H1 (cell line): Measurements from ENCODE around the gene CNDP1. TPM values are rescaled to one million over a fixed set of nuclear protein-coding genes. Genes with fewer than 3 reads are reported as not detected.

Experiments used
- CTCF ChIA-PET: fragments of 300-600 bp; sonication (Branson Sonifier 250); formaldehyde crosslinking; loops from one replicate; lab custom pipeline; 2021; ENCODE audit not compliant: partially characterized antibody; lab: Charles Lee
- POLR2A ChIA-PET: fragments of 300-600 bp; sonication (Branson Sonifier 250); formaldehyde crosslinking; loops from one replicate; lab custom pipeline; 2021; ENCODE audit warnings: inconsistent platforms; ENCODE audit not compliant: partially characterized antibody; lab: Charles Lee
- DNase-seq, 2 experiments: peaks; one replicate each; pipeline versions ENCODE4 v3.0.0 to v3.0.0-alpha.2; 2010 to 2022; ENCODE audit warnings: low spot score in 2 of 2, low read depth in 1 of 2, mixed read lengths in 1 of 2
- FAIRE-seq: peaks from 2 replicates; lab custom pipeline; 2011; peaks lifted over from hg19 to GRCh38; lab: Jason Lieb, UNC
- H2AFZ ChIP-seq: 2 replicates; pipeline ENCODE4 v1.8.1; 2012; ENCODE audit warnings: low read length, inconsistent platforms
- H2AK5ac ChIP-seq: 2 replicates; pipeline ENCODE4 v1.6.1; 2013; ENCODE audit warnings: low read depth, low read length
- H2BK120ac ChIP-seq: replicated peaks from 2 replicates; pipeline ENCODE3; 2013; ENCODE audit warnings: low read depth, low read length, inconsistent platforms
- H2BK12ac ChIP-seq: 2 replicates; pipeline ENCODE4 v1.6.1; 2013; ENCODE audit warnings: low read depth, low read length
- H2BK15ac ChIP-seq: 2 replicates; pipeline ENCODE4 v1.6.1; 2013; ENCODE audit warnings: low read length
- H2BK20ac ChIP-seq: 2 replicates; pipeline ENCODE4 v1.6.1; 2013; ENCODE audit warnings: low read length
- H2BK5ac ChIP-seq: 2 replicates; pipeline ENCODE4 v1.6.1; 2013; ENCODE audit warnings: low read depth, low read length
- H3K14ac ChIP-seq: 2 replicates; pipeline ENCODE4 v1.6.1; 2013; ENCODE audit warnings: inconsistent platforms; ENCODE audit not compliant: insufficient read length
- H3K18ac ChIP-seq: 2 replicates; pipeline ENCODE4 v1.6.1; 2013; ENCODE audit warnings: low read length; ENCODE audit errors: extremely low read depth
- H3K23ac ChIP-seq: 2 replicates; pipeline ENCODE4 v1.6.1; 2013; ENCODE audit warnings: inconsistent platforms; ENCODE audit not compliant: insufficient read length
- H3K23me2 ChIP-seq: 2 replicates; pipeline ENCODE4 v1.6.1; 2013; ENCODE audit warnings: low read depth, low read length
- H3K27ac ChIP-seq: 2 replicates; pipeline ENCODE4 v1.6.1; 2011; ENCODE audit warnings: low read depth, low read length, inconsistent platforms
- H3K27me3 ChIP-seq, 4 experiments: replicated peaks in 1 of 4; 1 replicate in 1 of 4; 2 replicates in 3 of 4; pipeline versions ENCODE4 v1.6.1 to v1.8.1; 2011 to 2013; ENCODE audit warnings: low read length in 3 of 4, mild to moderate bottlenecking in 3 of 4, inconsistent platforms in 2 of 4, mixed read lengths in 2 of 4, moderate library complexity in 1 of 4; ENCODE audit not compliant: control insufficient read depth in 3 of 4, insufficient read depth in 3 of 4; ENCODE audit errors: extremely low read depth in 1 of 4
- H3K36me3 ChIP-seq, 4 experiments: 2 replicates each; pipeline versions ENCODE4 v1.6.1 to v1.8.1; 2011 to 2013; ENCODE audit warnings: mild to moderate bottlenecking in 4 of 4, low read length in 3 of 4, moderate library complexity in 2 of 4, control low read depth in 1 of 4, inconsistent platforms in 1 of 4; ENCODE audit not compliant: insufficient read depth in 4 of 4, control insufficient read depth in 2 of 4
- H3K4ac ChIP-seq: replicated peaks from 2 replicates; pipeline ENCODE3; 2013; ENCODE audit warnings: low read length, low read depth, mixed read lengths, inconsistent platforms; ENCODE audit not compliant: insufficient read length
- H3K4me1 ChIP-seq, 4 experiments: replicated peaks in 1 of 4; 1 replicate in 1 of 4; 2 replicates in 3 of 4; pipeline versions ENCODE4 v1.6.1 to v1.8.1; 2011 to 2013; ENCODE audit warnings: low read length in 3 of 4, inconsistent platforms in 2 of 4, mixed read lengths in 1 of 4; ENCODE audit not compliant: insufficient read depth in 4 of 4, control insufficient read depth in 3 of 4
- H3K4me2 ChIP-seq, 2 experiments: 2 replicates each; pipeline versions ENCODE4 v1.6.1 to v1.8.1; 2011 to 2013; ENCODE audit warnings: low read depth in 2 of 2, low read length in 2 of 2, control low read depth in 1 of 2, inconsistent platforms in 1 of 2, mild to moderate bottlenecking in 1 of 2; ENCODE audit not compliant: insufficient read depth in 1 of 2
- H3K4me3 ChIP-seq, 4 experiments: fragments of 200-600, 300-600 bp in 1 of 4; sonication (generic), shearing (Covaris generic), sonication (Bioruptor Twin) in 1 of 4; 2 replicates each; pipeline versions ENCODE4 v1.5.1 to v1.8.1; 2011 to 2016; ENCODE audit warnings: low read length in 4 of 4, low read depth in 3 of 4, control low read depth in 2 of 4, inconsistent platforms in 2 of 4, mild to moderate bottlenecking in 2 of 4, mixed read lengths in 1 of 4, moderate library complexity in 1 of 4; ENCODE audit not compliant: insufficient read depth in 2 of 4; ENCODE audit errors: extremely low read depth in 1 of 4
- H3K56ac ChIP-seq: replicated peaks from 2 replicates; pipeline ENCODE3; 2013; ENCODE audit warnings: low read depth, mild to moderate bottlenecking, mixed read lengths, low read length, inconsistent platforms; ENCODE audit not compliant: insufficient read length
- H3K79me1 ChIP-seq: 2 replicates; pipeline ENCODE4 v1.6.1; 2013; ENCODE audit warnings: low read depth, low read length, control low read depth
- H3K79me2 ChIP-seq, 2 experiments: 2 replicates each; pipeline versions ENCODE4 v1.6.1 to v1.8.1; 2012 to 2013; ENCODE audit warnings: low read length in 2 of 2, mild to moderate bottlenecking in 2 of 2, inconsistent platforms in 1 of 2; ENCODE audit not compliant: insufficient read depth in 2 of 2, control insufficient read depth in 1 of 2
- H3K9ac ChIP-seq, 4 experiments: replicated peaks in 1 of 4; 1 replicate in 1 of 4; 2 replicates in 3 of 4; pipeline versions ENCODE4 v1.6.1 to v1.8.1; 2011 to 2013; ENCODE audit warnings: low read depth in 3 of 4, low read length in 3 of 4, control low read depth in 2 of 4, mild to moderate bottlenecking in 2 of 4, moderate library complexity in 2 of 4, inconsistent platforms in 1 of 4; ENCODE audit errors: extremely low read depth in 1 of 4
- H3K9me3 ChIP-seq, 2 experiments: 2 replicates each; pipeline versions ENCODE4 v1.6.1 to v1.8.1; 2012 to 2013; ENCODE audit warnings: mild to moderate bottlenecking in 2 of 2, moderate library complexity in 2 of 2, control low read depth in 1 of 2, inconsistent platforms in 1 of 2, low read depth in 1 of 2, low read length in 1 of 2, mixed read lengths in 1 of 2; ENCODE audit not compliant: insufficient read depth in 2 of 2
- H4K20me1 ChIP-seq, 2 experiments: replicated peaks in 1 of 2; 2 replicates each; pipeline versions ENCODE3 to v1.8.1; 2011 to 2013; ENCODE audit warnings: inconsistent platforms in 2 of 2, low read length in 2 of 2, mild to moderate bottlenecking in 1 of 2; ENCODE audit not compliant: insufficient read depth in 2 of 2, control insufficient read depth in 1 of 2
- H4K5ac ChIP-seq: 2 replicates; pipeline ENCODE4 v1.6.1; 2013; ENCODE audit warnings: low read length, low read depth, mixed read lengths, inconsistent platforms; ENCODE audit not compliant: insufficient read length
- H4K8ac ChIP-seq: 2 replicates; pipeline ENCODE4 v1.8.0; 2013; ENCODE audit warnings: mild to moderate bottlenecking, moderate library complexity, low read length, inconsistent platforms; ENCODE audit not compliant: insufficient read depth; ENCODE audit errors: extremely low read depth
- H4K91ac ChIP-seq: replicated peaks from 2 replicates; pipeline ENCODE3; 2013; ENCODE audit warnings: low read length, mixed read lengths, inconsistent platforms; ENCODE audit not compliant: insufficient read length
- CBX5 ChIP-seq: fragments of 300-800, 300-1000 bp; sonication (generic); IDR thresholded peaks from 2 replicates; pipeline ENCODE4 v1.7.1; 2016; ENCODE audit warnings: antibody characterized with exemption, low read length, low read depth
- CTBP2 ChIP-seq: IDR thresholded peaks from 2 replicates; pipeline ENCODE4 v1.7.0; 2011; ENCODE audit warnings: borderline replicate concordance, mild to moderate bottlenecking, moderate library complexity, mixed read lengths, low read length; ENCODE audit not compliant: insufficient read depth, insufficient read length
- GABPA ChIP-seq: IDR thresholded peaks from 2 replicates; pipeline ENCODE4 v1.6.1; 2011; ENCODE audit warnings: mild to moderate bottlenecking, low read length, moderate library complexity, borderline replicate concordance; ENCODE audit not compliant: insufficient read depth
- JUN ChIP-seq: IDR thresholded peaks from 2 replicates; pipeline ENCODE4 v1.6.1; 2011; ENCODE audit warnings: low read depth, mild to moderate bottlenecking, improper control_type of control experiment, low read length
- POLR2AphosphoS5 ChIP-seq: IDR thresholded peaks from 2 replicates; pipeline ENCODE4 v1.6.1; 2011; ENCODE audit warnings: low read depth, low read length
- RFX5 ChIP-seq: IDR thresholded peaks from 2 replicates; pipeline ENCODE4 v1.6.1; 2011; ENCODE audit warnings: low read depth, low read length, improper control_type of control experiment, borderline replicate concordance
- SP2 ChIP-seq: IDR thresholded peaks from 2 replicates; pipeline ENCODE4 v1.6.1; 2012; ENCODE audit warnings: mild to moderate bottlenecking, low read length, inconsistent platforms
- SP4 ChIP-seq: IDR thresholded peaks from 2 replicates; pipeline ENCODE4 v1.6.1; 2012; ENCODE audit warnings: low read length, inconsistent platforms
- YY1 ChIP-seq: IDR thresholded peaks from 2 replicates; pipeline ENCODE4 v1.6.1; 2011; ENCODE audit warnings: low read depth, mild to moderate bottlenecking, low read length
- WGBS, 2 experiments: shearing (Covaris generic) in 1 of 2; methylation state at CpG; one replicate each; pipeline versions ENCODE4 v1.1.6 to v1.1.7; 2013 to 2015; ENCODE audit warnings: low lambda C conversion rate in 2 of 2, mixed read lengths in 2 of 2, inconsistent platforms in 1 of 2, low coverage in 1 of 2, missing lambda C conversion rate in 1 of 2; ENCODE audit not compliant: insufficient replicate concordance in 2 of 2, insufficient coverage in 1 of 2, insufficient read length in 1 of 2; ENCODE audit errors: extremely low coverage in 1 of 2, missing lambda C conversion rate in 1 of 2; 5-methylcytosine and 5-hydroxymethylcytosine counted together
- polyA plus RNA-seq, 7 experiments: library from polyadenylated mRNA; depleted of rRNA in 3 of 7; stranded (reverse) in 5 of 7; unstranded in 2 of 7; fragments of >200 nt in 5 of 7; fragments of 200-250 nt in 2 of 7; gene quantifications; 1 replicate in 5 of 7; 2 replicates in 1 of 7; 4 replicates in 1 of 7; pipeline versions ENCODE4 v1.2.1 to v1.2.3, GENCODE V29; 2011 to 2013; ENCODE audit warnings: missing spikeins in 2 of 7, mixed read lengths in 2 of 7
- total RNA-seq: library from RNA; stranded (reverse); fragmentation: NEBNext Ultra II Directional; extraction: Animal tissue kit (Norgen Biotek cat#: 25700); gene quantifications from 2 replicates; pipeline ENCODE4 v1.2.1, GENCODE V29; 2021

CNDP1 gene
- total and polyA plus RNA-seq, 2 of the 8 experiments (the other 6 are each of a cell fraction or from before 2014, with no cell fraction given): 0.09 TPM; not detected in 1

- Histone ChIP-seq H4K20me1 (no peaks in the 10 kb centered on the region), H2BK12ac (no peak overlapping the region), H3K9ac (no peak overlapping the region), H2BK120ac (no peak overlapping the region), H2BK15ac (no peak overlapping the region), H4K8ac (no peak overlapping the region), H3K14ac (no peak overlapping the region), H2BK5ac (no peak overlapping the region), H3K4me2 (no peak overlapping the region), H2AK5ac (no peak overlapping the region), H3K18ac (no peak overlapping the region), H3K9me3 (no peaks in the 10 kb centered on the region), H3K4me1 (no peaks in the 10 kb centered on the region), H3K79me2 (no peaks in the 10 kb centered on the region), H2BK20ac (no peak overlapping the region), H4K5ac (no peak overlapping the region), H3K27ac (no peak overlapping the region), H3K4me3 (no peak overlapping the region), H4K91ac (no peak overlapping the region), H3K56ac (no peak overlapping the region), H3K23ac (no peak overlapping the region), H3K79me1 (no peaks in the 10 kb centered on the region), H2AFZ (no peak overlapping the region), H3K27me3 (no peaks in the 10 kb centered on the region), H3K4ac (no peak overlapping the region), H3K23me2 (no peaks in the 10 kb centered on the region), H3K36me3 (no peaks in the 10 kb centered on the region)
- CTCF ChIA-PET: no interaction called here
- 84% methylated on average over 3 of the region's 4 CpGs; no CpG with 5 or more reads in 1 of the 2 experiments for WGBS, 2 experiments
- POLR2A ChIA-PET: no interaction called here
- no peak for TF ChIP-seq YY1
- no peak for TF ChIP-seq JUN
- no peak for TF ChIP-seq SP2
- no peak for TF ChIP-seq RFX5
- TF ChIP-seq CTBP2: no peak
- TF ChIP-seq GABPA: no peak
- TF ChIP-seq POLR2AphosphoS5: no peak
- no peak for TF ChIP-seq CBX5
- TF ChIP-seq SP4: no peak
- DNase-seq (no peak), FAIRE-seq (no peak)
These were observed 23.8 kb downstream of the CNDP1 start for GRCh38 chr18:74558096-74558495.
